ENCODE data around the gene GOLGA6D.
"Not testable (repeated sequence)": the region's sequence is repeated elsewhere in the genome, so short reads cannot be mapped to it uniquely, and the experiment has no call there.

GOLGA6D gene

GRCh38 chr15:75309711-75310110 is 27.1 kb downstream of the GOLGA6D start:
- Mint-ChIP-seq H3K27ac (no peak overlapping the region), H3K4me1 (ENCODE audit: low read depth) (no peaks in the 10 kb centered on the region), H3K27me3 (ENCODE audit: low read depth) (peaks cover 58% of the 10 kb centered on the region), H3K4me3 (no peak overlapping the region), H3K36me3 (ENCODE audit: low read depth) (no peaks in the 10 kb centered on the region), H3K9me3 (no peaks in the 10 kb centered on the region)

GRCh38 chr15:75312548-75312947 is 29.9 kb downstream of the GOLGA6D start:
- not testable (repeated sequence) for H3K36me3 Mint-ChIP-seq (ENCODE audit: low read depth); H3K9me3 Mint-ChIP-seq; H3K4me1 Mint-ChIP-seq (ENCODE audit: low read depth); H3K27ac Mint-ChIP-seq; H3K4me3 Mint-ChIP-seq
- H3K27me3 Mint-ChIP-seq (ENCODE audit: low read depth): peaks cover 35% of the 10 kb centered on the region

GRCh38 chr15:75313116-75313845 is 30.6 kb downstream of the GOLGA6D start:
- no peak overlapping the region for H3K4me3 Mint-ChIP-seq
- peaks cover 28% of the 10 kb centered on the region for H3K27me3 Mint-ChIP-seq (ENCODE audit: low read depth)
- no peaks in the 10 kb centered on the region for H3K4me1 Mint-ChIP-seq (ENCODE audit: low read depth)
- H3K36me3 Mint-ChIP-seq (ENCODE audit: low read depth): no peaks in the 10 kb centered on the region
- H3K9me3 Mint-ChIP-seq: no peaks in the 10 kb centered on the region
- H3K27ac Mint-ChIP-seq: no peak overlapping the region

- no peak overlapping the region for H3K27ac Mint-ChIP-seq
- H3K9me3 Mint-ChIP-seq: no peaks in the 10 kb centered on the region
- H3K4me3 Mint-ChIP-seq: no peak overlapping the region
- no peaks in the 10 kb centered on the region for H3K36me3 Mint-ChIP-seq (ENCODE audit: low read depth)
- H3K27me3 Mint-ChIP-seq (ENCODE audit: low read depth): peaks cover 15% of the 10 kb centered on the region
- H3K4me1 Mint-ChIP-seq (ENCODE audit: low read depth): no peaks in the 10 kb centered on the region
Observed at GRCh38 chr15:75314552-75315290, 32.1 kb downstream of the GOLGA6D start.

GRCh38 chr15:75319231-75319897 is 36.7 kb downstream of the GOLGA6D start:
- not testable (repeated sequence) for H3K4me3 Mint-ChIP-seq; H3K36me3 Mint-ChIP-seq (ENCODE audit: low read depth); H3K27ac Mint-ChIP-seq; H3K27me3 Mint-ChIP-seq (ENCODE audit: low read depth); H3K4me1 Mint-ChIP-seq (ENCODE audit: low read depth); H3K9me3 Mint-ChIP-seq

GRCh38 chr15:75321711-75322110 is 39.1 kb downstream of the GOLGA6D start:
- peaks cover 8% of the 10 kb centered on the region for H3K27me3 Mint-ChIP-seq (ENCODE audit: low read depth)
- no peaks in the 10 kb centered on the region for H3K36me3 Mint-ChIP-seq (ENCODE audit: low read depth)
- H3K27ac Mint-ChIP-seq: no peak overlapping the region
- no peaks in the 10 kb centered on the region for H3K9me3 Mint-ChIP-seq
- no peak overlapping the region for H3K4me3 Mint-ChIP-seq
- no peaks in the 10 kb centered on the region for H3K4me1 Mint-ChIP-seq (ENCODE audit: low read depth)

GRCh38 chr15:75325922-75326321 is 43.3 kb downstream of the GOLGA6D start:
- Mint-ChIP-seq H3K4me3 (no peak overlapping the region), H3K27me3 (ENCODE audit: low read depth) (peaks cover 9% of the 10 kb centered on the region), H3K9me3 (no peaks in the 10 kb centered on the region), H3K4me1 (ENCODE audit: low read depth) (no peaks in the 10 kb centered on the region), H3K36me3 (ENCODE audit: low read depth) (no peaks in the 10 kb centered on the region), H3K27ac (no peak overlapping the region)

GRCh38 chr15:75327005-75327404 is 44.4 kb downstream of the GOLGA6D start:
- peaks cover 7% of the 10 kb centered on the region for H3K27me3 Mint-ChIP-seq (ENCODE audit: low read depth)
- no peaks in the 10 kb centered on the region for H3K36me3 Mint-ChIP-seq (ENCODE audit: low read depth)
- H3K9me3 Mint-ChIP-seq: no peaks in the 10 kb centered on the region
- H3K4me3 Mint-ChIP-seq: no peak overlapping the region
- H3K27ac Mint-ChIP-seq: no peak overlapping the region
- H3K4me1 Mint-ChIP-seq (ENCODE audit: low read depth): no peaks in the 10 kb centered on the region

- no peak overlapping the region for H3K27ac Mint-ChIP-seq
- peaks cover 8% of the 10 kb centered on the region for H3K27me3 Mint-ChIP-seq (ENCODE audit: low read depth)
- no peak overlapping the region for H3K4me3 Mint-ChIP-seq
- no peaks in the 10 kb centered on the region for H3K36me3 Mint-ChIP-seq (ENCODE audit: low read depth)
- no peaks in the 10 kb centered on the region for H3K9me3 Mint-ChIP-seq
- H3K4me1 Mint-ChIP-seq (ENCODE audit: low read depth): no peaks in the 10 kb centered on the region
Observed at GRCh38 chr15:75327491-75327890, 44.9 kb downstream of the GOLGA6D start.

GRCh38 chr15:75328493-75329314 is 46.1 kb downstream of the GOLGA6D start:
- no peaks in the 10 kb centered on the region for H3K4me1 Mint-ChIP-seq (ENCODE audit: low read depth)
- H3K36me3 Mint-ChIP-seq (ENCODE audit: low read depth): no peaks in the 10 kb centered on the region
- no peak overlapping the region for H3K27ac Mint-ChIP-seq
- no peak overlapping the region for H3K4me3 Mint-ChIP-seq
- H3K9me3 Mint-ChIP-seq: no peaks in the 10 kb centered on the region
- H3K27me3 Mint-ChIP-seq (ENCODE audit: low read depth): peaks cover 8% of the 10 kb centered on the region

- Mint-ChIP-seq H3K27me3 (ENCODE audit: low read depth) (peaks cover 8% of the 10 kb centered on the region), H3K27ac (no peak overlapping the region), H3K4me1 (ENCODE audit: low read depth) (no peaks in the 10 kb centered on the region), H3K9me3 (no peaks in the 10 kb centered on the region), H3K36me3 (ENCODE audit: low read depth) (no peaks in the 10 kb centered on the region), H3K4me3 (no peak overlapping the region)
Observed at GRCh38 chr15:75329571-75329970, 46.9 kb downstream of the GOLGA6D start.

- H3K27ac Mint-ChIP-seq; H3K27me3 Mint-ChIP-seq (ENCODE audit: low read depth); H3K9me3 Mint-ChIP-seq; H3K4me3 Mint-ChIP-seq; H3K36me3 Mint-ChIP-seq (ENCODE audit: low read depth): not testable (repeated sequence)
- peaks cover 16% of the 10 kb centered on the region for H3K4me1 Mint-ChIP-seq (ENCODE audit: low read depth)
Observed at GRCh38 chr15:75332093-75332492, 49.5 kb downstream of the GOLGA6D start.

- H3K4me1 Mint-ChIP-seq (ENCODE audit: low read depth): peaks cover 16% of the 10 kb centered on the region
- H3K27me3 Mint-ChIP-seq (ENCODE audit: low read depth); H3K36me3 Mint-ChIP-seq (ENCODE audit: low read depth); H3K9me3 Mint-ChIP-seq; H3K27ac Mint-ChIP-seq; H3K4me3 Mint-ChIP-seq: not testable (repeated sequence)
Observed at GRCh38 chr15:75333654-75334419, 51.2 kb downstream of the GOLGA6D start.

- H3K27me3 Mint-ChIP-seq (ENCODE audit: low read depth): peaks cover 4% of the 10 kb centered on the region
- peak overlapping the region; percentile 95 for H3K27ac Mint-ChIP-seq
- H3K4me3 Mint-ChIP-seq: peak overlapping the region; percentile 97
- peaks cover 18% of the 10 kb centered on the region for H3K4me1 Mint-ChIP-seq (ENCODE audit: low read depth)
- H3K9me3 Mint-ChIP-seq: no peaks in the 10 kb centered on the region
- no peaks in the 10 kb centered on the region for H3K36me3 Mint-ChIP-seq (ENCODE audit: low read depth)
Observed at GRCh38 chr15:75335313-75335704, 52.7 kb downstream of the GOLGA6D start.

All from T-helper 1 cell treated with Interleukin-12 subunit alpha and Interleukin-12 subunit beta and Interleukin-4 antibody, amounts not matched to agents 30 μg/mL and 1 μg/mL, for 36 hours (primary cell).